ENCODE results near the gene NGB.

- no peak for TF ChIP-seq CTCF (IDR thresholded peaks at IDR 0.05)
- no peak for TF ChIP-seq POLR2A (IDR thresholded peaks at IDR 0.05)
- TF ChIP-seq EP300 (IDR thresholded peaks at IDR 0.05; ENCODE audit: low read depth): no peak
- TF ChIP-seq POLR2AphosphoS5 (IDR thresholded peaks at IDR 0.05): no peak
Measured at GRCh38 chr14:77240336-77240915, 30.6 kb downstream of the NGB start.

Data from transverse colon (tissue), 4 donors.